GM18519 (cell line): ENCODE measurements around the gene WNT3.

Source experiments
- ATAC-seq: cut with Tn5 transposase; IDR thresholded peaks from one replicate; pipeline ENCODE4 v1.9.1; 2021; ENCODE audit warnings: mild to moderate bottlenecking, moderate library complexity; ENCODE audit not compliant: unreplicated experiment, low FRiP score

Gene WNT3

GRCh38 chr17:46789610-46790009 is 28.9 kb downstream of the WNT3 start:
- ATAC-seq: no peak

GRCh38 chr17:46788796-46789195 is 29.7 kb downstream of the WNT3 start:
- ATAC-seq: no peak

- ATAC-seq: no peak
Measured at GRCh38 chr17:46788300-46788699, 30.2 kb downstream of the WNT3 start.

GRCh38 chr17:46787478-46787877 is 31.0 kb downstream of the WNT3 start:
- no peak for ATAC-seq

- no peak for ATAC-seq
Measured at GRCh38 chr17:46785696-46786095, 32.8 kb downstream of the WNT3 start.

- no peak for ATAC-seq
Measured at GRCh38 chr17:46783031-46783593, 35.4 kb downstream of the WNT3 start.

GRCh38 chr17:46782250-46782953 is 36.1 kb downstream of the WNT3 start:
- no peak for ATAC-seq

GRCh38 chr17:46780003-46780373 is 38.5 kb downstream of the WNT3 start:
- ATAC-seq: no peak

- no peak for ATAC-seq
Measured at GRCh38 chr17:46777943-46778915, 40.3 kb downstream of the WNT3 start.

- no peak for ATAC-seq
Measured at GRCh38 chr17:46776298-46777005, 42.0 kb downstream of the WNT3 start.

- no peak for ATAC-seq
Measured at GRCh38 chr17:46774108-46774737, 44.3 kb downstream of the WNT3 start.

GRCh38 chr17:46773676-46774075 is 44.8 kb downstream of the WNT3 start:
- ATAC-seq: no peak

GRCh38 chr17:46773221-46773605 is 45.3 kb downstream of the WNT3 start:
- no peak for ATAC-seq

- ATAC-seq: no peak
Measured at GRCh38 chr17:46772475-46773220, 45.8 kb downstream of the WNT3 start.

GRCh38 chr17:46771561-46772474 is 46.7 kb downstream of the WNT3 start:
- no peak for ATAC-seq

GRCh38 chr17:46770818-46771560 is 47.5 kb downstream of the WNT3 start:
- no peak for ATAC-seq

- ATAC-seq: no peak
Measured at GRCh38 chr17:46770439-46770817, 48.1 kb downstream of the WNT3 start.
